GM19043 (cell line): Measurements from ENCODE around the gene TMEM203.

ENCODE experiments used
- ATAC-seq: cut with Tn5 transposase; IDR thresholded peaks from one replicate; pipeline ENCODE4 v1.9.1; 2021; ENCODE audit warnings: low read depth; ENCODE audit not compliant: unreplicated experiment

TMEM203 gene

GRCh38 chr9:137156567-137157375 is 48.7 kb downstream of the TMEM203 start:
- ATAC-seq = no peak
